HepG2 (cell line): ENCODE results near the gene GH2. TPM values are rescaled to one million over a fixed set of nuclear protein-coding genes. Genes with fewer than 3 reads are reported as not detected.

Experiments
- ATF7-NPFF ChIP-seq: sonication (generic); formaldehyde crosslinking; IDR thresholded peaks from 2 replicates; pipeline ENCODE4 v1.8.1; 2023; ENCODE audit warnings: mild to moderate bottlenecking, low read depth, missing genetic modification reagents, moderate library complexity
- CCDC6 ChIP-seq: sonication (generic); formaldehyde crosslinking; IDR thresholded peaks from 2 replicates; pipeline ENCODE4 v1.8.1; 2022; ENCODE audit warnings: mild to moderate bottlenecking, missing genetic modification reagents, moderate library complexity
- GABPA ChIP-seq, 2 experiments: IDR thresholded peaks; 2 replicates each; pipeline ENCODE4 v1.6.1; 2011 to 2016; ENCODE audit warnings: low read depth in 2 of 2, low read length in 1 of 2, missing biosample characterization in 1 of 2, missing genetic modification characterization in 1 of 2
- ISL2 ChIP-seq: sonication (generic); formaldehyde crosslinking; IDR thresholded peaks from 2 replicates; pipeline ENCODE4 v1.5.0; 2020; ENCODE audit warnings: missing genetic modification reagents
- KLF6 ChIP-seq: IDR thresholded peaks from 2 replicates; pipeline ENCODE4 v1.8.0; 2016; ENCODE audit warnings: missing biosample characterization, missing genetic modification reagents
- NFKBIZ ChIP-seq: IDR thresholded peaks from 2 replicates; pipeline ENCODE4 v1.6.1; 2018; ENCODE audit warnings: missing genetic modification reagents, missing compliant biosample characterization
- NONO ChIP-seq, 2 experiments: fragments of 450-650 bp in 1 of 2; sonication (generic) in 1 of 2; formaldehyde crosslinking in 1 of 2; IDR thresholded peaks in 1 of 2; conservative IDR thresholded peaks in 1 of 2; 2 replicates each; pipeline versions ENCODE4 v1.6.1 to v1.8.0; 2017 to 2022; ENCODE audit warnings: mild to moderate bottlenecking in 1 of 2, missing genetic modification reagents in 1 of 2, moderate library complexity in 1 of 2
- PHF21A ChIP-seq: sonication (generic); formaldehyde crosslinking; IDR thresholded peaks from 2 replicates; pipeline ENCODE4 v1.5.0; 2020; ENCODE audit warnings: mild to moderate bottlenecking, missing genetic modification reagents
- RORA ChIP-seq: sonication (generic); formaldehyde crosslinking; IDR thresholded peaks from 2 replicates; pipeline ENCODE4 v1.5.0; 2020; ENCODE audit warnings: mild to moderate bottlenecking, missing genetic modification reagents, moderate library complexity
- SMYD3 ChIP-seq: sonication (generic); formaldehyde crosslinking; IDR thresholded peaks from 2 replicates; pipeline ENCODE4 v1.8.1; 2023; ENCODE audit warnings: mild to moderate bottlenecking, missing genetic modification reagents
- SNRNP70 ChIP-seq: fragments of 200-400 bp; formaldehyde crosslinking; IDR thresholded peaks from 2 replicates; pipeline ENCODE4 v1.6.1; 2017; ENCODE audit warnings: mild to moderate bottlenecking, low read depth, low read length, moderate library complexity
- TARDBP ChIP-seq: sonication (generic); formaldehyde crosslinking; IDR thresholded peaks from 2 replicates; pipeline ENCODE4 v1.8.0; 2022; ENCODE audit warnings: mild to moderate bottlenecking, missing genetic modification reagents
- TRIM24 ChIP-seq: sonication (generic); formaldehyde crosslinking; IDR thresholded peaks from 2 replicates; pipeline ENCODE4 v1.8.0; 2022; ENCODE audit warnings: mild to moderate bottlenecking, missing genetic modification reagents
- ZFP37 ChIP-seq: sonication (generic); formaldehyde crosslinking; IDR thresholded peaks from 2 replicates; pipeline ENCODE4 v1.4.0; 2020; ENCODE audit warnings: missing genetic modification reagents, borderline replicate concordance
- ZMAT3 ChIP-seq: sonication (generic); formaldehyde crosslinking; conservative IDR thresholded peaks from 2 replicates; pipeline ENCODE4 v1.7.0; 2021; ENCODE audit warnings: missing genetic modification reagents
- ZNF24 ChIP-seq: fragments of 450-650 bp; IDR thresholded peaks from 2 replicates; pipeline ENCODE4 v1.6.1; 2017; ENCODE audit warnings: antibody characterized with exemption, mild to moderate bottlenecking
- ZNF256 ChIP-seq: sonication (generic); formaldehyde crosslinking; conservative IDR thresholded peaks from 2 replicates; pipeline ENCODE4 v1.4.0; 2020; ENCODE audit warnings: missing genetic modification reagents
- ZNF451 ChIP-seq: sonication (generic); formaldehyde crosslinking; IDR thresholded peaks from 2 replicates; pipeline ENCODE4 v1.5.0; 2020; ENCODE audit warnings: mild to moderate bottlenecking, missing genetic modification reagents
- ZNF496 ChIP-seq: sonication (generic); formaldehyde crosslinking; IDR thresholded peaks from 2 replicates; pipeline ENCODE4 v1.8.1; 2023; ENCODE audit warnings: mild to moderate bottlenecking, moderate library complexity, missing genetic modification reagents; ENCODE audit not compliant: insufficient replicate concordance
- ZZZ3 ChIP-seq: sonication (generic); formaldehyde crosslinking; IDR thresholded peaks from 2 replicates; pipeline ENCODE4 v1.4.0; 2020; ENCODE audit warnings: missing genetic modification reagents, mild to moderate bottlenecking, borderline replicate concordance
- polyA plus RNA-seq, 8 experiments: library from polyadenylated mRNA; depleted of rRNA in 3 of 8; stranded (reverse) in 7 of 8; unstranded in 1 of 8; fragments of >200 nt; fragmentation: Illumina TruSeq in 4 of 8; extraction: Trizol in 4 of 8; gene quantifications; 2 replicates each; pipeline versions ENCODE4 v1.2.1 to v1.2.3, GENCODE V29; 2011 to 2016; ENCODE audit warnings: low read depth in 4 of 8, missing spikeins in 1 of 8, mixed read lengths in 1 of 8; ENCODE audit not compliant: insufficient read depth in 1 of 8
- total RNA-seq, 5 experiments: library from RNA; depleted of rRNA; stranded (reverse); fragments of >200 nt; fragmentation: Illumina TruSeq; extraction: Trizol; gene quantifications; 2 replicates each; pipeline ENCODE4 v1.2.3, GENCODE V29; 2016; ENCODE audit warnings: low read depth in 1 of 5
- TF ChIP-seq, protein P1 (sequence below): sonication (generic); formaldehyde crosslinking; IDR thresholded peaks from 2 replicates; pipeline ENCODE4 v1.4.0; 2020; ENCODE audit warnings: missing genetic modification reagents; ENCODE audit errors: not compliant biosample characterization
- TF ChIP-seq, protein P2 (sequence below): IDR thresholded peaks from 2 replicates; pipeline ENCODE4 v1.6.1; 2016; ENCODE audit warnings: mild to moderate bottlenecking, missing biosample characterization, missing genetic modification reagents
- TF ChIP-seq, protein P3 (sequence below): sonication (generic); formaldehyde crosslinking; IDR thresholded peaks from 2 replicates; pipeline ENCODE4 v1.5.0; 2020; ENCODE audit warnings: missing genetic modification reagents
- TF ChIP-seq, protein P4 (sequence below): sonication (generic); formaldehyde crosslinking; IDR thresholded peaks from 2 replicates; pipeline ENCODE4 v1.8.1; 2023; ENCODE audit warnings: mild to moderate bottlenecking, missing genetic modification reagents, borderline replicate concordance

The GH2 gene
- total and polyA plus RNA-seq, 2 of the 13 experiments (the other 11 are each of a cell fraction or from before 2014, with no cell fraction given) = not detected

DNA sequence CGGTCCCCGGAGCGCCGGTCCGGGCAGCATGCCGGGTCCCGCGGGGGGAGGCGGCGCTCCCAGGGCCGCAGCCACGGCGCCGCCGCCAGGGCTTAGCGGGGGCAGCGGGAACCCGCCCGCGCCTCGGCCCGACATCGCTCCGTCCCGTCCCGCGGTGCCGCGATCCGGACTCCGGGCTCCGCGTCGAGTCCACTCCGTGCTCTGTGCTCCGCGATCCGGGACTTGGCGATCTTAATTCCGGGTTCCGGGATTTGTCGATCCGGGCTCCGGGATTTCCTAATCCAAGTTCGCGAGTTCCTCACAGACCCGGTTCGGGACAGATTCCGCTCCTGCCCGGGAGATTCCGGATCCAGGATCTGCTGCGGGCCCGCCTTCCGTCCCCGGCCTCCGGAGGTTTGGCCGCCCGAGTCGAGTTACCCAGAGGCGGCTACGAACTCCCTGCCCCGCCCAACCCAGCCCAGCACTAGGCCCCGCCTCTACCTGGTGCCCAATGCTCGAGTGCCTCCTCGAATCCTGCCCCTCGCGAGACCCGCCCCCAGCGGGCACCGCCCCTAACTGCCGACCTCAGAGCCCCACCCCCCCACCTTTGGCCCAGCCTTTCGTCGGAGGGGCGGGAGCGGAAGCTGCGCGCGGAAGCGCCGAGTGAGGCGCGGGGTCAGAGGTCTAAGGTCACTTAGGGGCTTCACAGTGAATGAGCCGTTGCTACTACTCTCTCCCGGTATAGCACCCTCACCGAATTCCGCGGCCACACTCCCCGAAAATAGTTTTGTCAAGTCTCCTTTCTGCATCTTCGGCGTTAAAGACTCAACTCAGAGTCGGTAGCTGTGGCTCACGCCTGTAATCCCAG, 39.0 kb downstream of the GH2 start, which contains the start of gene SMARCD2 (continued):
- TF ChIP-seq GABPA (IDR thresholded peaks at IDR 0.05; ENCODE audit: low read depth, low read length) = peak; percentile 83
- TF ChIP-seq GABPA (CRISPR knock-in tag; IDR thresholded peaks at IDR 0.05; ENCODE audit: low read depth) = peak; percentile 94
- peak; percentile 74; the same call in 1 of the 2 replicates for TF ChIP-seq CCDC6
- peak; percentile 91 for TF ChIP-seq ISL2
- TF ChIP-seq TRIM24 (CRISPR knock-in tag) = no peak
- TF ChIP-seq, protein P1, sequence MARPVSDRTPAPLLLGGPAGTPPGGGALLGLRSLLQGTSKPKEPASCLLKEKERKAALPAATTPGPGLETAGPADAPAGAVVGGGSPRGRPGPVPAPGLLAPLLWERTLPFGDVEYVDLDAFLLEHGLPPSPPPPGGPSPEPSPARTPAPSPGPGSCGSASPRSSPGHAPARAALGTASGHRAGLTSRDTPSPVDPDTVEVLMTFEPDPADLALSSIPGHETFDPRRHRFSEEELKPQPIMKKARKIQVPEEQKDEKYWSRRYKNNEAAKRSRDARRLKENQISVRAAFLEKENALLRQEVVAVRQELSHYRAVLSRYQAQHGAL (CRISPR knock-in tag) = peak; percentile 93
- no peak for TF ChIP-seq ZNF496 (CRISPR knock-in tag)
- TF ChIP-seq ZNF24 = peak; percentile 86
- TF ChIP-seq, protein P2, sequence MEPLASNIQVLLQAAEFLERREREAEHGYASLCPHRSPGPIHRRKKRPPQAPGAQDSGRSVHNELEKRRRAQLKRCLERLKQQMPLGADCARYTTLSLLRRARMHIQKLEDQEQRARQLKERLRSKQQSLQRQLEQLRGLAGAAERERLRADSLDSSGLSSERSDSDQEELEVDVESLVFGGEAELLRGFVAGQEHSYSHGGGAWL (CRISPR knock-in tag) = peak; percentile 94
- TF ChIP-seq, protein P3, sequence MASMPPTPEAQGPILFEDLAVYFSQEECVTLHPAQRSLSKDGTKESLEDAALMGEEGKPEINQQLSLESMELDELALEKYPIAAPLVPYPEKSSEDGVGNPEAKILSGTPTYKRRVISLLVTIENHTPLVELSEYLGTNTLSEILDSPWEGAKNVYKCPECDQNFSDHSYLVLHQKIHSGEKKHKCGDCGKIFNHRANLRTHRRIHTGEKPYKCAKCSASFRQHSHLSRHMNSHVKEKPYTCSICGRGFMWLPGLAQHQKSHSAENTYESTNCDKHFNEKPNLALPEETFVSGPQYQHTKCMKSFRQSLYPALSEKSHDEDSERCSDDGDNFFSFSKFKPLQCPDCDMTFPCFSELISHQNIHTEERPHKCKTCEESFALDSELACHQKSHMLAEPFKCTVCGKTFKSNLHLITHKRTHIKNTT (CRISPR knock-in tag) = no peak; the same call in 1 of the 2 replicates
- TF ChIP-seq ZZZ3 = peak; percentile 18; the same call in 1 of the 2 replicates
- TF ChIP-seq RORA (CRISPR knock-in tag) = no peak; the same call in 1 of the 2 replicates
- peak; percentile 48; the same call in 1 of the 2 replicates for TF ChIP-seq NFKBIZ (CRISPR knock-in tag)
- peak; percentile 92 for TF ChIP-seq ZMAT3 (CRISPR knock-in tag)
- TF ChIP-seq PHF21A (CRISPR knock-in tag) = peak; percentile 96
- TF ChIP-seq ZFP37 (CRISPR knock-in tag) = peak; percentile 96
- TF ChIP-seq ZNF451 (CRISPR knock-in tag) = peak; percentile 96
- peak; percentile 83 for TF ChIP-seq ZNF256
- peak; percentile 98 for TF ChIP-seq TARDBP (CRISPR knock-in tag)
- TF ChIP-seq SNRNP70 = no peak
- TF ChIP-seq, protein P4, sequence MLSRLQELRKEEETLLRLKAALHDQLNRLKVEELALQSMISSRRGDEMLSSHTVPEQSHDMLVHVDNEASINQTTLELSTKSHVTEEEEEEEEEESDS (CRISPR knock-in tag) = peak; percentile 95
- TF ChIP-seq SMYD3 (CRISPR knock-in tag) = peak; percentile 98
- no peak for TF ChIP-seq NONO (IDR thresholded peaks at IDR 0.05)
- TF ChIP-seq NONO (CRISPR knock-in tag; conservative IDR thresholded peaks at IDR 0.05) = peak; percentile 98
- TF ChIP-seq ATF7-NPFF (CRISPR knock-in tag) = peak; percentile 98
- TF ChIP-seq KLF6 (CRISPR knock-in tag) = peak; percentile 95
